Liver (tissue), 3 donors: ENCODE results near the gene EXOC4.

Experiments
- ATF3 ChIP-seq: IDR thresholded peaks from 2 replicates; pipeline ENCODE4 v1.6.1; 2016; ENCODE audit warnings: antibody characterized with exemption
- CTCF ChIP-seq: fragments of 150-350 bp; IDR thresholded peaks from 2 replicates; pipeline ENCODE4 v1.5.1; 2017; ENCODE audit warnings: improper control_type of control experiment, low read depth, low read length; ENCODE audit not compliant: missing input control
- EGR1 ChIP-seq, 2 donors: IDR thresholded peaks; 2 replicates each; pipeline ENCODE4 v1.6.1; 2016 to 2018; ENCODE audit warnings: antibody characterized with exemption in 2 of 2, low read depth in 2 of 2
- FOXA1 ChIP-seq: IDR thresholded peaks from 2 replicates; pipeline ENCODE4 v1.6.1; 2016; ENCODE audit warnings: antibody characterized with exemption
- FOXA2 ChIP-seq: IDR thresholded peaks from 2 replicates; pipeline ENCODE4 v1.6.1; 2016; ENCODE audit warnings: antibody characterized with exemption
- JUND ChIP-seq, 2 donors: IDR thresholded peaks; 2 replicates each; pipeline ENCODE4 v1.6.1; 2016; ENCODE audit warnings: antibody characterized with exemption in 2 of 2
- NR2F2 ChIP-seq: IDR thresholded peaks from 2 replicates; pipeline ENCODE4 v1.6.1; 2016; ENCODE audit warnings: antibody characterized with exemption
- RAD21 ChIP-seq, 2 donors: IDR thresholded peaks; 2 replicates each; pipeline ENCODE4 v1.6.1; 2016; ENCODE audit warnings: antibody characterized with exemption in 2 of 2, mild to moderate bottlenecking in 2 of 2
- REST ChIP-seq: IDR thresholded peaks from 2 replicates; pipeline ENCODE4 v1.6.1; 2016; ENCODE audit warnings: antibody characterized with exemption, mild to moderate bottlenecking
- SP1 ChIP-seq: IDR thresholded peaks from 2 replicates; pipeline ENCODE4 v1.6.1; 2018; ENCODE audit warnings: antibody characterized with exemption, mild to moderate bottlenecking
- TAF1 ChIP-seq: conservative IDR thresholded peaks from 2 replicates; pipeline ENCODE4 v1.6.1; 2016; ENCODE audit warnings: antibody characterized with exemption, mild to moderate bottlenecking
- YY1 ChIP-seq: IDR thresholded peaks from 2 replicates; pipeline ENCODE4 v1.6.1; 2016; ENCODE audit warnings: antibody characterized with exemption, mild to moderate bottlenecking
- TF ChIP-seq, protein P1 (sequence below): IDR thresholded peaks from 2 replicates; pipeline ENCODE4 v1.6.1; 2016; ENCODE audit warnings: antibody characterized with exemption
- donor health status: healthy.
- donor health status: healthy.

GRCh38 chr7:133948588-133948987 lies 695.7 kb downstream of the EXOC4 start:
- TF ChIP-seq NR2F2 = no peak
- TF ChIP-seq CTCF = no peak
- TF ChIP-seq RAD21 (IDR thresholded peaks at IDR 0.05) = no peak
- no peak for TF ChIP-seq FOXA2
- no peak for TF ChIP-seq JUND (IDR thresholded peaks at IDR 0.05)
- TF ChIP-seq YY1 = no peak
- no peak for TF ChIP-seq EGR1 (IDR thresholded peaks at IDR 0.05; ENCODE audit: low read depth in 2 of 2)
- TF ChIP-seq, protein P1, sequence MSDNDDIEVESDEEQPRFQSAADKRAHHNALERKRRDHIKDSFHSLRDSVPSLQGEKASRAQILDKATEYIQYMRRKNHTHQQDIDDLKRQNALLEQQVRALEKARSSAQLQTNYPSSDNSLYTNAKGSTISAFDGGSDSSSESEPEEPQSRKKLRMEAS = no peak
- TF ChIP-seq FOXA1 = no peak
- no peak for TF ChIP-seq REST
- TF ChIP-seq SP1 = no peak
- TF ChIP-seq TAF1 = no peak
- TF ChIP-seq ATF3 = no peak
